GM12878 (cell line): ENCODE data around the gene PDZD8. TPM values are rescaled to one million over a fixed set of nuclear protein-coding genes. Genes with fewer than 3 reads are reported as not detected.

Experiments
- ATAC-seq: fragments of 200-7000 bp; cut with Tn5 transposase; 3 replicates; pipeline ENCODE4 v1.9.1; 2020; ENCODE audit warnings: mild to moderate bottlenecking, moderate library complexity
- BruUV-seq: library from RNA; stranded (reverse); fragments of 400-500 nt; replicated peaks from 2 replicates; lab custom pipeline; 2021; lab: Mats Ljungman, UMichigan
- CTCF ChIA-PET: fragments of 300-600 bp; sonication (Branson Sonifier 250); formaldehyde crosslinking; extraction: SDS; loops from one replicate; lab custom pipeline; 2021; ENCODE audit warnings: inconsistent platforms; lab: Yijun Ruan, JAX
- POLR2A ChIA-PET: fragments of 350-600 bp; formaldehyde crosslinking; extraction: SDS; loops from one replicate; lab custom pipeline; 2021; ENCODE audit warnings: inconsistent platforms; lab: Charles Lee
- RAD21 ChIA-PET: fragments of 300-600 bp; sonication (Branson Sonifier 250); formaldehyde crosslinking; loops from one replicate; lab custom pipeline; 2023; ENCODE audit warnings: antibody characterized with exemption; ENCODE audit not compliant: unreplicated experiment; lab: Charles Lee
- SMC1A ChIA-PET: fragments of 300-600 bp; sonication (Branson Sonifier 250); formaldehyde crosslinking; loops from one replicate; lab custom pipeline; 2023; ENCODE audit not compliant: unreplicated experiment, uncharacterized antibody; lab: Charles Lee
- DNase-seq: peaks from one replicate; pipeline ENCODE4 v3.0.0-alpha.2; 2011; ENCODE audit warnings: low read depth, low spot score
- FAIRE-seq: peaks from 3 replicates; lab custom pipeline; 2011; peaks lifted over from hg19 to GRCh38; lab: Jason Lieb, UNC
- H2AFZ ChIP-seq: 2 replicates; pipeline ENCODE4 v1.6.0; 2011; ENCODE audit warnings: low read depth, low read length, control low read depth; ENCODE audit not compliant: control insufficient read depth
- H3K27ac ChIP-seq: 2 replicates; pipeline ENCODE4 v1.5.1; 2011; ENCODE audit warnings: control low read depth; ENCODE audit not compliant: control insufficient read depth, insufficient read depth
- H3K27me3 ChIP-seq, 2 experiments: replicated peaks in 1 of 2; 2 replicates each; pipeline versions ENCODE4 v1.6.0 to v1.6.1; 2011; ENCODE audit warnings: low read length in 1 of 2; ENCODE audit not compliant: control insufficient read depth in 2 of 2, insufficient read depth in 2 of 2
- H3K36me3 ChIP-seq, 2 experiments: 2 replicates each; pipeline ENCODE4 v1.5.1; 2011; ENCODE audit warnings: low read length in 1 of 2; ENCODE audit not compliant: control insufficient read depth in 2 of 2, insufficient read depth in 2 of 2
- H3K4me1 ChIP-seq: 2 replicates; pipeline ENCODE4 v1.6.1; 2011; ENCODE audit warnings: mild to moderate bottlenecking, low read length, moderate library complexity, mixed read lengths; ENCODE audit not compliant: control insufficient read depth, insufficient read depth
- H3K4me2 ChIP-seq: 2 replicates; pipeline ENCODE4 v1.6.0; 2011; ENCODE audit warnings: control low read depth; ENCODE audit not compliant: control insufficient read depth, insufficient read depth
- H3K4me3 ChIP-seq: fragments of 200-600 bp; sonication (generic); 2 replicates; pipeline ENCODE4 v1.5.1; 2016
- H3K79me2 ChIP-seq: 2 replicates; pipeline ENCODE4 v1.6.0; 2011; ENCODE audit warnings: low read length; ENCODE audit not compliant: control insufficient read depth, insufficient read depth
- H3K9ac ChIP-seq: 2 replicates; pipeline ENCODE4 v1.8.0; 2011; ENCODE audit warnings: low read length, control low read depth, mixed read lengths; ENCODE audit not compliant: control insufficient read depth, insufficient read depth
- H3K9me3 ChIP-seq: replicated peaks from 3 replicates; pipeline ENCODE4 v1.5.1; 2011; ENCODE audit warnings: mild to moderate bottlenecking, low read length; ENCODE audit not compliant: control insufficient read depth, insufficient read depth
- H4K20me1 ChIP-seq: 2 replicates; pipeline ENCODE4 v1.6.0; 2011; ENCODE audit not compliant: control insufficient read depth, insufficient read depth
- CBFB ChIP-seq: IDR thresholded peaks from 2 replicates; pipeline ENCODE4 v1.6.1; 2016; ENCODE audit warnings: antibody characterized with exemption, low read depth
- CBX5 ChIP-seq: sonication (generic); IDR thresholded peaks from 2 replicates; pipeline ENCODE4 v1.6.1; 2016; ENCODE audit warnings: low read depth, moderate library complexity, mild to moderate bottlenecking, inconsistent platforms
- CEBPZ ChIP-seq: fragments of 150-350 bp; IDR thresholded peaks from 2 replicates; pipeline ENCODE4 v1.6.1; 2016; ENCODE audit warnings: low read depth, low read length
- ETV6 ChIP-seq, 2 experiments: fragments of 450-650 bp in 1 of 2; IDR thresholded peaks in 1 of 2; conservative IDR thresholded peaks in 1 of 2; 2 replicates each; pipeline ENCODE4 v1.6.1; 2014; ENCODE audit warnings: antibody characterized with exemption in 1 of 2, borderline replicate concordance in 1 of 2, low read depth in 1 of 2, mild to moderate bottlenecking in 1 of 2, moderate library complexity in 1 of 2
- GATAD2B ChIP-seq: fragments of 450-650 bp; conservative IDR thresholded peaks from 2 replicates; pipeline ENCODE4 v1.6.1; 2017; ENCODE audit warnings: low read depth, mild to moderate bottlenecking, moderate library complexity
- IRF3 ChIP-seq: fragments of 450-650 bp; IDR thresholded peaks from 2 replicates; pipeline ENCODE4 v1.6.1; 2014; ENCODE audit warnings: mild to moderate bottlenecking
- JUND ChIP-seq: IDR thresholded peaks from 2 replicates; pipeline ENCODE4 v1.6.1; 2012; ENCODE audit warnings: low read depth, mild to moderate bottlenecking, low read length, improper control_type of control experiment, moderate library complexity
- KLF5 ChIP-seq: fragments of 450-650 bp; IDR thresholded peaks from 2 replicates; pipeline ENCODE4 v1.6.1; 2014; ENCODE audit warnings: mild to moderate bottlenecking; ENCODE audit not compliant: partially characterized antibody
- LARP7 ChIP-seq: fragments of 450-650 bp; IDR thresholded peaks from 2 replicates; pipeline ENCODE4 v1.6.1; 2017; ENCODE audit warnings: mild to moderate bottlenecking
- POLR2A ChIP-seq: IDR thresholded peaks from 2 replicates; pipeline ENCODE4 v1.6.1; 2011; ENCODE audit warnings: low read depth, mild to moderate bottlenecking, low read length
- POLR2AphosphoS5 ChIP-seq: IDR thresholded peaks from 2 replicates; pipeline ENCODE4 v1.6.1; 2011; ENCODE audit warnings: mild to moderate bottlenecking, low read length, inconsistent platforms
- STAT3 ChIP-seq: IDR thresholded peaks from 2 replicates; pipeline ENCODE4 v1.6.1; 2011; ENCODE audit warnings: low read depth, low read length, improper control_type of control experiment
- TAF1 ChIP-seq: IDR thresholded peaks from 2 replicates; pipeline ENCODE4 v1.6.1; 2011; ENCODE audit warnings: mild to moderate bottlenecking, low read depth, low read length, borderline replicate concordance
- WGBS: methylation state at CpG from one replicate; pipeline ENCODE4 v1.1.6; 2016; ENCODE audit warnings: low lambda C conversion rate; ENCODE audit not compliant: insufficient replicate concordance, insufficient coverage; ENCODE audit errors: missing lambda C conversion rate; 5-methylcytosine and 5-hydroxymethylcytosine counted together
- in situ Hi-C: fragments of 300-500 bp; cut with MboI; formaldehyde crosslinking; loops from 9 replicates; pipeline ENCODE4 v1.14.3; 2018; ENCODE audit warnings: mixed read lengths
- intact Hi-C: fragments of 100-400 bp; cut with micrococcal nuclease; formaldehyde crosslinking; loops from one replicate; pipeline ENCODE4 v1.14.2; 2022; ENCODE audit not compliant: unreplicated experiment
- polyA plus RNA-seq, 11 experiments: library from polyadenylated mRNA; depleted of rRNA in 4 of 11; unstranded in 6 of 11; stranded (reverse) in 5 of 11; fragments of >200 nt; fragmentation: Nextera tagmentation in 4 of 11; fragmentation: Illumina TruSeq in 1 of 11; extraction: Ambion mirVana in 4 of 11; extraction: Trizol in 1 of 11; gene quantifications; 1 replicate in 1 of 11; 2 replicates in 10 of 11; pipeline versions ENCODE4 v1.2.1 to v1.2.3, GENCODE V29; 2011 to 2016; ENCODE audit warnings: inconsistent platforms in 2 of 11, missing spikeins in 2 of 11, low read depth in 1 of 11
- total RNA-seq, 4 experiments: library from RNA; depleted of rRNA in 3 of 4; stranded (reverse); fragments of >200 nt in 3 of 4; fragmentation: Illumina TruSeq in 1 of 4; extraction: Trizol in 1 of 4; gene quantifications; 2 replicates each; pipeline versions ENCODE4 v1.2.1 to v1.2.3, GENCODE V29; 2013 to 2021
- TF ChIP-seq, protein P1 (sequence below): IDR thresholded peaks from 2 replicates; pipeline ENCODE4 v1.6.1; 2011; ENCODE audit warnings: borderline replicate concordance, low read depth, mild to moderate bottlenecking, moderate library complexity, low read length; ENCODE audit not compliant: insufficient read depth, poor library complexity, severe bottlenecking
- TF ChIP-seq, protein P2 (sequence below): fragments of 450-650 bp; formaldehyde crosslinking; IDR thresholded peaks from 2 replicates; pipeline ENCODE4 v1.4.0; 2020; ENCODE audit warnings: mild to moderate bottlenecking, moderate library complexity

Gene PDZD8
- total and polyA plus RNA-seq, 10 of the 15 experiments (the other 5 are each of a cell fraction or from before 2014, with no cell fraction given) = 2.0 to 21.2 (median 6.7) TPM

DNA sequence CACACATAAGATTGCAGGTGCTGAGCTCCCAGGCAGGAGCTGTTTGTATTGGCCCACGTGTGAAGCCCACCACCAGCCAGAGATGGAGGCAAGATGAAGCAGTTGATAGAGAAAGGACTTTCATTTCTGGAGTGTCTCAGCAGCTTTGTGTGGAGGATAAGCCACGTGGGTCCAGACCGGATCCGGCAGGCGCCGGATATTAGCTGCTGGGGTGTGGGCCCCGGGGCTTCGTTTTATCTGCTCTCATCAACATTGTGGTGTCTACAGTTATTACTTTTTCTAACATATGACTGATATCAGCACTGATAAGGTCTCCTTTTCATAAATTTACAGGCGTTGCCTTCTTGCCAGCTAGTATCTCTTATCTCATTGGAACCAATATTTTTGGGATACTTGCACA, 108.8 kb downstream of the PDZD8 start:
- WGBS = 60% methylated on average over 9 of the region's 9 CpGs
- Histone ChIP-seq H3K27ac (no peak overlapping the region), H3K79me2 (no peaks in the 10 kb centered on the region), H3K4me2 (no peak overlapping the region), H3K4me3 (no peak overlapping the region), H2AFZ (no peak overlapping the region), H4K20me1 (no peaks in the 10 kb centered on the region), H3K4me1 (no peaks in the 10 kb centered on the region), H3K36me3 (no peaks in the 10 kb centered on the region), H3K9me3 (no peaks in the 10 kb centered on the region), H3K27me3 (no peaks in the 10 kb centered on the region; a peak in 1 of 4 replicates), H3K9ac (no peak overlapping the region)
- no peak for DNase-seq
- ChIA-PET POLR2A (interaction anchor here (0.6 kb wide), 1 partner anchor 21 kb away, joined by 3 read pairs; no protein-coding TSS in a partner anchor), RAD21 (interaction anchor here (1.2 kb wide), 1 partner anchor 212 kb away, joined by 4 read pairs; no protein-coding TSS in a partner anchor), SMC1A (interaction anchor here (0.6 to 0.9 kb wide), 2 partner anchors 9 to 29 kb away, joined by 3 read pairs; no protein-coding TSS in a partner anchor), CTCF (interaction anchor here (1.2 to 1.4 kb wide), 2 partner anchors 9 to 53 kb away, joined by 4 to 5 read pairs; no protein-coding TSS in a partner anchor)
- no peak for FAIRE-seq
- intact Hi-C loops (no loop called here), in situ Hi-C loops (no loop called here)
- BruUV-seq = no TSS peak
- no peak for ATAC-seq
- no peak for TF ChIP-seq GATAD2B
- no peak for TF ChIP-seq KLF5
- no peak for TF ChIP-seq CEBPZ
- TF ChIP-seq TAF1 = no peak
- no peak for TF ChIP-seq CBFB
- no peak for TF ChIP-seq LARP7
- TF ChIP-seq CBX5 = no peak
- no peak for TF ChIP-seq ETV6 (conservative IDR thresholded peaks at IDR 0.05 in 1 of 2, IDR thresholded peaks at IDR 0.05 in 1 of 2; ENCODE audit: borderline replicate concordance in 1 of 2, low read depth in 1 of 2)
- no peak for TF ChIP-seq POLR2A
- no peak for TF ChIP-seq IRF3
- TF ChIP-seq, protein P1, sequence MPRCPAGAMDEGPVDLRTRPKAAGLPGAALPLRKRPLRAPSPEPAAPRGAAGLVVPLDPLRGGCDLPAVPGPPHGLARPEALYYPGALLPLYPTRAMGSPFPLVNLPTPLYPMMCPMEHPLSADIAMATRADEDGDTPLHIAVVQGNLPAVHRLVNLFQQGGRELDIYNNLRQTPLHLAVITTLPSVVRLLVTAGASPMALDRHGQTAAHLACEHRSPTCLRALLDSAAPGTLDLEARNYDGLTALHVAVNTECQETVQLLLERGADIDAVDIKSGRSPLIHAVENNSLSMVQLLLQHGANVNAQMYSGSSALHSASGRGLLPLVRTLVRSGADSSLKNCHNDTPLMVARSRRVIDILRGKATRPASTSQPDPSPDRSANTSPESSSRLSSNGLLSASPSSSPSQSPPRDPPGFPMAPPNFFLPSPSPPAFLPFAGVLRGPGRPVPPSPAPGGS = no peak
- no peak for TF ChIP-seq JUND
- no peak for TF ChIP-seq POLR2AphosphoS5
- TF ChIP-seq, protein P2, sequence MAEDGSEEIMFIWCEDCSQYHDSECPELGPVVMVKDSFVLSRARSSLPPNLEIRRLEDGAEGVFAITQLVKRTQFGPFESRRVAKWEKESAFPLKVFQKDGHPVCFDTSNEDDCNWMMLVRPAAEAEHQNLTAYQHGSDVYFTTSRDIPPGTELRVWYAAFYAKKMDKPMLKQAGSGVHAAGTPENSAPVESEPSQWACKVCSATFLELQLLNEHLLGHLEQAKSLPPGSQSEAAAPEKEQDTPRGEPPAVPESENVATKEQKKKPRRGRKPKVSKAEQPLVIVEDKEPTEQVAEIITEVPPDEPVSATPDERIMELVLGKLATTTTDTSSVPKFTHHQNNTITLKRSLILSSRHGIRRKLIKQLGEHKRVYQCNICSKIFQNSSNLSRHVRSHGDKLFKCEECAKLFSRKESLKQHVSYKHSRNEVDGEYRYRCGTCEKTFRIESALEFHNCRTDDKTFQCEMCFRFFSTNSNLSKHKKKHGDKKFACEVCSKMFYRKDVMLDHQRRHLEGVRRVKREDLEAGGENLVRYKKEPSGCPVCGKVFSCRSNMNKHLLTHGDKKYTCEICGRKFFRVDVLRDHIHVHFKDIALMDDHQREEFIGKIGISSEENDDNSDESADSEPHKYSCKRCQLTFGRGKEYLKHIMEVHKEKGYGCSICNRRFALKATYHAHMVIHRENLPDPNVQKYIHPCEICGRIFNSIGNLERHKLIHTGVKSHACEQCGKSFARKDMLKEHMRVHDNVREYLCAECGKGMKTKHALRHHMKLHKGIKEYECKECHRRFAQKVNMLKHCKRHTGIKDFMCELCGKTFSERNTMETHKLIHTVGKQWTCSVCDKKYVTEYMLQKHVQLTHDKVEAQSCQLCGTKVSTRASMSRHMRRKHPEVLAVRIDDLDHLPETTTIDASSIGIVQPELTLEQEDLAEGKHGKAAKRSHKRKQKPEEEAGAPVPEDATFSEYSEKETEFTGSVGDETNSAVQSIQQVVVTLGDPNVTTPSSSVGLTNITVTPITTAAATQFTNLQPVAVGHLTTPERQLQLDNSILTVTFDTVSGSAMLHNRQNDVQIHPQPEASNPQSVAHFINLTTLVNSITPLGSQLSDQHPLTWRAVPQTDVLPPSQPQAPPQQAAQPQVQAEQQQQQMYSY (CRISPR knock-in tag) = no peak
- no peak for TF ChIP-seq STAT3
